ENCODE data around the gene PSG1.

PSG1 gene

GRCh38 chr19:42850981-42851717 is 28.4 kb downstream of the PSG1 start:
- TF ChIP-seq SIN3A (IDR thresholded peaks at IDR 0.05; ENCODE audit: borderline replicate concordance, insufficient read depth, low read length), result no peak
- TF ChIP-seq, protein P1, sequence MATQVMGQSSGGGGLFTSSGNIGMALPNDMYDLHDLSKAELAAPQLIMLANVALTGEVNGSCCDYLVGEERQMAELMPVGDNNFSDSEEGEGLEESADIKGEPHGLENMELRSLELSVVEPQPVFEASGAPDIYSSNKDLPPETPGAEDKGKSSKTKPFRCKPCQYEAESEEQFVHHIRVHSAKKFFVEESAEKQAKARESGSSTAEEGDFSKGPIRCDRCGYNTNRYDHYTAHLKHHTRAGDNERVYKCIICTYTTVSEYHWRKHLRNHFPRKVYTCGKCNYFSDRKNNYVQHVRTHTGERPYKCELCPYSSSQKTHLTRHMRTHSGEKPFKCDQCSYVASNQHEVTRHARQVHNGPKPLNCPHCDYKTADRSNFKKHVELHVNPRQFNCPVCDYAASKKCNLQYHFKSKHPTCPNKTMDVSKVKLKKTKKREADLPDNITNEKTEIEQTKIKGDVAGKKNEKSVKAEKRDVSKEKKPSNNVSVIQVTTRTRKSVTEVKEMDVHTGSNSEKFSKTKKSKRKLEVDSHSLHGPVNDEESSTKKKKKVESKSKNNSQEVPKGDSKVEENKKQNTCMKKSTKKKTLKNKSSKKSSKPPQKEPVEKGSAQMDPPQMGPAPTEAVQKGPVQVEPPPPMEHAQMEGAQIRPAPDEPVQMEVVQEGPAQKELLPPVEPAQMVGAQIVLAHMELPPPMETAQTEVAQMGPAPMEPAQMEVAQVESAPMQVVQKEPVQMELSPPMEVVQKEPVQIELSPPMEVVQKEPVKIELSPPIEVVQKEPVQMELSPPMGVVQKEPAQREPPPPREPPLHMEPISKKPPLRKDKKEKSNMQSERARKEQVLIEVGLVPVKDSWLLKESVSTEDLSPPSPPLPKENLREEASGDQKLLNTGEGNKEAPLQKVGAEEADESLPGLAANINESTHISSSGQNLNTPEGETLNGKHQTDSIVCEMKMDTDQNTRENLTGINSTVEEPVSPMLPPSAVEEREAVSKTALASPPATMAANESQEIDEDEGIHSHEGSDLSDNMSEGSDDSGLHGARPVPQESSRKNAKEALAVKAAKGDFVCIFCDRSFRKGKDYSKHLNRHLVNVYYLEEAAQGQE (IDR thresholded peaks at IDR 0.05; ENCODE audit: insufficient read depth in 1 of 2, low read depth in 2 of 2, low read length in 2 of 2), result no peak
- no peak for TF ChIP-seq TAF1 (IDR thresholded peaks at IDR 0.05; ENCODE audit: borderline replicate concordance, insufficient read depth, low read length)
- no peak for TF ChIP-seq POLR2AphosphoS5 (IDR thresholded peaks at IDR 0.05; ENCODE audit: low read depth, low read length)
- no peak for TF ChIP-seq FOXP2 (optimal IDR thresholded peaks at IDR 0.05; ENCODE audit: borderline replicate concordance, extremely low read depth, extremely low read length, insufficient read depth)

- TF ChIP-seq FOXP2 (optimal IDR thresholded peaks at IDR 0.05; ENCODE audit: borderline replicate concordance, extremely low read depth, extremely low read length, insufficient read depth) (no peak), SIN3A (IDR thresholded peaks at IDR 0.05; ENCODE audit: borderline replicate concordance, insufficient read depth, low read length) (no peak), POLR2AphosphoS5 (IDR thresholded peaks at IDR 0.05; ENCODE audit: low read depth, low read length) (no peak)
- TF ChIP-seq, protein P1 (IDR thresholded peaks at IDR 0.05; ENCODE audit: insufficient read depth in 1 of 2, low read depth in 2 of 2, low read length in 2 of 2), result no peak
Measured at GRCh38 chr19:42846597-42846996, 32.9 kb downstream of the PSG1 start.

DNA sequence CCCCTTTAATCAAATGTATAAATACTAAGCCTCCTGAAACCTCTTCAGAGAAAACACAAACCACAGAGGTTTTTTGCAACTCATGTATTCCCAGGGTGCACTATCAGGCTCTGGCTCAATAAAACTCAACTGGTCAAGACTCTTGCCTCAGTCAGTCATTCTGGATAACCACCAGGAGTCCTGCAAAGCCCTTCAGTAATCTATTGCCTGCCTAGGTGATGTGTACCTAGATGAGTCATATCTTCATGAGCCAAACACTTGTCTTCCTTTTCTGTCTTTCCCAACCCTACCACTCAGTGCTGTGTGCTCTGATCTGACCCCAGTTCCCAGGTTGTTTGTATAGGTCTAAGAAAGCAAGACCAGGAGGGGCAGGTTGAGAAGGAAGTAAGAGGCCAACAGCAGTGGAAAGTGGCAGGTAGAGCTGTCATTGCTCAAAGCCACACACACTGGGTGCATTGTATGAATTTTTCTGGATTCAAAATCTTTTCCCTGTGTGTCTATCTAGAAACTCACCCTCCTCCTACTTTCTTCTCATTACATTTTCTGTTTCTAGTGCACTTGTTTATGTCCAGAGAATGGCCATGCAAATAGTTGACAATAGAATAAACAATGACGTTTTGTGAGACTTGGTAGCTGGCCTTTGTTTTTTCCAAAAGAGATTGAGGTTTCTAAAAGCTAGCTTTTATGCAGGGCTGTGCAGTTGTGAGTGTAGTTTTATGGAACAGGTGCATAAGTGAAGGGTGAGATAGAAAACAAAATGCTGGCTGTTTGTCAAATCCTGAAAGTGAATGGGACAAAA is 48.1 kb downstream of the PSG1 start:
- TF ChIP-seq POLR2AphosphoS5 (IDR thresholded peaks at IDR 0.05; ENCODE audit: low read depth, low read length) (no peak), TAF1 (IDR thresholded peaks at IDR 0.05; ENCODE audit: borderline replicate concordance, insufficient read depth, low read length) (no peak), FOXP2 (optimal IDR thresholded peaks at IDR 0.05; ENCODE audit: borderline replicate concordance, extremely low read depth, extremely low read length, insufficient read depth) (no peak), SIN3A (IDR thresholded peaks at IDR 0.05; ENCODE audit: borderline replicate concordance, insufficient read depth, low read length) (no peak)
- TF ChIP-seq, protein P1 (IDR thresholded peaks at IDR 0.05; ENCODE audit: insufficient read depth in 1 of 2, low read depth in 2 of 2, low read length in 2 of 2), result no peak

DNA sequence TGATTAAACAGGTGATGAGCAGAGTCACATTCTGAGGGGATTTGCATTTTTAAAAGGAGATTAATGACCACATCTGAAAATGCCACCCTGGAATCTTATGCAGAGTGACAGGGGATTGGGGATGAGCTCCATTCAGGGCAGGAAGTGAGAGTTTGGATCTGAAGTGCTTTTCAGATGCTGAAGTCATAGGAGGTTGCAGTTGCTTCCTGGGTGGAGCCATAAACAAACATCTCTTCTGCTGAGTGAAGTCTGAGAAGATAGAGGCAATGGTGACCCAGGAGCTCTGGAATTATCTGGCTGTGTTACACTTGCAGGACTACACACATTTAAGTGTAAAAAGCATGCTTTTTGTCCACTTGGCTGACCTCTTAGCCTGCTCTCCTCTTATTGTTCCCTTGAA is 62.6 kb downstream of the PSG1 start:
- no peak for TF ChIP-seq FOXP2 (optimal IDR thresholded peaks at IDR 0.05; ENCODE audit: borderline replicate concordance, extremely low read depth, extremely low read length, insufficient read depth)
- TF ChIP-seq SIN3A (IDR thresholded peaks at IDR 0.05; ENCODE audit: borderline replicate concordance, insufficient read depth, low read length), result no peak
- TF ChIP-seq, protein P1 (IDR thresholded peaks at IDR 0.05; ENCODE audit: insufficient read depth in 1 of 2, low read depth in 2 of 2, low read length in 2 of 2), result no peak
- no peak for TF ChIP-seq TAF1 (IDR thresholded peaks at IDR 0.05; ENCODE audit: borderline replicate concordance, insufficient read depth, low read length)

All from PFSK-1 (cell line).